Motor neuron (in vitro differentiated cells): ENCODE measurements around the gene DCHS1. TPM values are rescaled to one million over a fixed set of nuclear protein-coding genes. Genes with fewer than 3 reads are reported as not detected.
"Not testable (repeated sequence)": the region's sequence is repeated elsewhere in the genome, so short reads cannot be mapped to it uniquely, and the experiment has no call there.

ENCODE experiments used
- ATAC-seq, 8 experiments: fragments of 200-7000 bp; cut with Tn5 transposase; replicated peaks in 6 of 8; 2 replicates each; pipeline ENCODE4 v1.8.0; 2021; ENCODE audit warnings: mild to moderate bottlenecking in 8 of 8, moderate library complexity in 8 of 8
- H3K27ac ChIP-seq, 2 donors: fragments of 250-450 bp; sonication (Bioruptor Pico); 2 replicates each; pipeline ENCODE4 v1.9.0; 2021; ENCODE audit warnings: antibody characterized with exemption in 2 of 2, mild to moderate bottlenecking in 2 of 2, moderate library complexity in 1 of 2
- H3K4me1 ChIP-seq, 2 donors: fragments of 250-450 bp; sonication (Bioruptor Pico); replicated peaks in 1 of 2; 2 replicates each; pipeline ENCODE4 v1.6.1; 2021; ENCODE audit warnings: antibody characterized with exemption in 2 of 2, mild to moderate bottlenecking in 2 of 2, moderate library complexity in 1 of 2
- H3K4me3 ChIP-seq, 5 donors: fragments of 250-450 bp; sonication (Bioruptor Pico); 2 replicates each; pipeline ENCODE4 v1.9.0; 2021; ENCODE audit warnings: antibody characterized with exemption in 5 of 5, mild to moderate bottlenecking in 5 of 5, moderate library complexity in 4 of 5
- WGBS, 10 experiments: fragments of 450-650 bp; shearing (Covaris generic); methylation state at CpG; one replicate each; pipeline ENCODE4 v1.0.0; 2022; 5-methylcytosine and 5-hydroxymethylcytosine counted together
- in situ Hi-C, 9 experiments: fragments of 400-800 bp; cut with MboI; loops; one replicate each; pipeline ENCODE4 v1.15.0; 2021; ENCODE audit warnings: low sequenced_read_pairs in 9 of 9, low pct_unique_long_range_greater_than_20kb in 2 of 9; ENCODE audit not compliant: unreplicated experiment in 9 of 9
- total RNA-seq, 8 experiments: library from RNA; unstranded; fragments of 300-600 nt; gene quantifications; 2 replicates each; pipeline versions ENCODE4 v1.2.3 to v1.2.4, GENCODE V29; 2022

Gene DCHS1
- 10 to 100 TPM in 5 of 8 experiments, 1 to 10 TPM in 3; 3.9 to 45.4 (median 24.3) TPM for total RNA-seq

- in situ Hi-C loops, result no loop called here
- Histone ChIP-seq H3K27ac (peak within 1 kb of the TSS; percentile 94 to 97), H3K4me3 (peak within 1 kb of the TSS; percentile 76 to 100 (median 88)), H3K4me1 (peaks cover 17 to 35% of the 10 kb centered on the region in 2 donors)
- WGBS, 10 experiments, result 0 to 92% (median 24%) methylated on average over 2 to 16 of the region's 56 CpGs; no CpG with 5 or more reads in 1 of the 10 experiments
- ATAC-seq, result peak; percentile 30 to 72 (median 42)
Measured at GRCh38 chr11:6655790-6656583, at the start of gene DCHS1. TSS of gene DCHS1 (minus strand) at chr11:6655809. CDS start at chr11:6641613, 14,196 bp downstream.

DNA sequence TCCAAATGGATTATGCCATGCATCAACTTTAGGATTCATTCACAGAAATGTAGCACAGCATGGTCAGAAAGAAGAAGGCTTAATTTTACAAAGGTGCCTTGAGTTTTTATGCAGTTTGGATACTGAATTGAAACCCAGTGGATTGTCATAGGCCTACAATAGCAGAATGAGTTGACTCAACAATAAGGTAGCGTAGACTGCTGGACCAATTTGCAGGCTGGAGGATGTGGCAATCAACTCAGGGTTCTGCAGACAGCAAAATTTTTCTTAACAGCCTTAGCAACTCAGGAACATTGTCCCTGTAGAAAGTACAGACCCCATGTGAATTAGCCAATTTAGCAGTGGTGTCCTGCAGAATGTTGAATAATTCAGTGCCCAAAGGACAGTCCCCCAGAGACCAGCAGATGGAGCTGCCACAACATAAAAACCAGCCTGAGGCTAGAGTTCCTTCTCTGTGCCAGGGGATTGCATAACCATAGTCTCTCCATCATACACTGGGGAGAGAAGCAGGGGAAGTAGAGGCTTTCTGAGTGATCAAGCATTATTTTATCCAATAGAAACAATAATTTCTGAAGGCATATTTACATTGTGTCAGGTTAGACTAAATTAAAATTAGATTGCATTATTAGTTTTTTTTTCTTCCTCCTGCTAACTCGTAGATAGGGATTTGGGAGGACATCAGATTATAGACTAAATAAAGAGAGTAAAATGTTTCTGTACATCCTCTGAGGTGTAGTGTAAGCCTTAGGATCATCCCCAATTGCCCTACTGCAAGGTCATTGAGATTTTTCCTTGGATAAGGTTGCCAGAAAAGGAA, 47.8 kb upstream of the DCHS1 start:
- Histone ChIP-seq H3K27ac (no peak overlapping the region), H3K4me3 (no peak overlapping the region), H3K4me1 (peaks cover 0 to 3% of the 10 kb centered on the region in 2 donors)
- ATAC-seq, result peak; percentile 87 to 98 (median 92)
- 56 to 100% (median 83%) methylated on average over 1 to 2 of the region's 2 CpGs; no CpG with 5 or more reads in 3 of the 10 experiments for WGBS, 10 experiments
- in situ Hi-C loops, result no loop called here

- H3K4me1 ChIP-seq, in situ Hi-C loops, H3K27ac ChIP-seq, H3K4me3 ChIP-seq: not testable (repeated sequence)
- peak in 1 of 8 experiments; percentile 16 for ATAC-seq
- 14 to 89% (median 44%) methylated on average over 1 to 3 of the region's 3 CpGs; no CpG with 5 or more reads in 3 of the 10 experiments for WGBS, 10 experiments
Measured at GRCh38 chr11:6701955-6702354, 46.3 kb upstream of the DCHS1 start.

DNA sequence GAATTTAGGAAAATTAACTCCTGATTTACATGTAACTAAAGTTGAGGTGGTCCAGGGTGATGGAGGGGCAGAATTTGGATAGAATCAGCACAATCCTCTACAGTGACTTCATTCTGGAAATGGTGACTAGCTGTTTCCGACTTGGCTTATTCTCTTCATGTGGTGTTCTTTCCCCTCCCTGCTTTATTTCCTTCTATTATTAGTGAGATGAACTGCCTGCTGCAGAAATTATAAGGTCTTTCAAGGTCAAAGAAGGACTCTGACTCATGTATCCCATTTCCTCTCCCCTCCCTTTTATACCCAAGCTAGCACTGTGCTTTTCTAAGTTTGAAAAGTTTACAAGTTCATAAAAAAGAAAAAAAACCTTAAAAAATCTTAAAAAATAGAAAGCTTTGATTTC, 39.8 kb upstream of the DCHS1 start:
- ATAC-seq, result peak in 2 of 8 experiments; percentile 8 to 9
- in situ Hi-C loops, result no loop called here

DNA sequence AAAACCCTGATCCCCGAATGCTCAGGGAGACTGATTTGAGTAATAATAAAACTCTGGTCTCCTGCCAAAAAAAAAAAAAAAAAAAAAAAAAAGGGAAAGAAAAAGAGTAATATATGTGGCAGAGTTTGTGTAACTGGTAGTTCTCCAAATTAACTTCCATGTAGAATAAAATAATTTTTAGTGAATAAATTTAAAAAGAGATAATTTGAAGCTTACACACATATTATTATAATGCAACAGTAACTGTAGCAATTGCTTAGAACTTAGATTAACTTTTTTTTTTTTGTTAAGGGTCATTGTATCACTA, 38.6 kb upstream of the DCHS1 start:
- no peak for ATAC-seq
- 0 to 23% (median 0%) methylated on average over 1 of the region's 1 CpG; no CpG with 5 or more reads in 3 of the 10 experiments for WGBS, 10 experiments
- H3K4me1 ChIP-seq, result no peaks in the 10 kb centered on the region
- in situ Hi-C loops, result no loop called here
- no peak overlapping the region for H3K4me3 ChIP-seq
- H3K27ac ChIP-seq, result no peak overlapping the region

More for the DNA sequence above, 39.8 kb upstream of the DCHS1 start:
- no peaks in the 10 kb centered on the region for H3K4me1 ChIP-seq
- 0 to 100% (median 67%) methylated on average over 1 of the region's 1 CpG; no CpG with 5 or more reads in 4 of the 10 experiments for WGBS, 10 experiments
- no peak overlapping the region for H3K4me3 ChIP-seq
- no peak overlapping the region for H3K27ac ChIP-seq

- 20 to 100% (median 80%) methylated on average over 1 of the region's 1 CpG; no CpG with 5 or more reads in 4 of the 10 experiments for WGBS, 10 experiments
- no peak overlapping the region for H3K27ac ChIP-seq
Measured at GRCh38 chr11:6693342-6694228, 38.0 kb upstream of the DCHS1 start.

GRCh38 chr11:6692128-6692527, 36.5 kb upstream of the DCHS1 start:
- Histone ChIP-seq H3K4me3 (no peak overlapping the region), H3K27ac (no peak overlapping the region), H3K4me1 (no peaks in the 10 kb centered on the region)
- no peak for ATAC-seq
- in situ Hi-C loops, result no loop called here

More at GRCh38 chr11:6693342-6694228, 38.0 kb upstream of the DCHS1 start:
- Histone ChIP-seq H3K4me3 (no peak overlapping the region), H3K4me1 (no peaks in the 10 kb centered on the region)
- in situ Hi-C loops, result no loop called here
- ATAC-seq, result peak in 3 of 8 experiments; percentile 80 to 93 (median 86)

DNA sequence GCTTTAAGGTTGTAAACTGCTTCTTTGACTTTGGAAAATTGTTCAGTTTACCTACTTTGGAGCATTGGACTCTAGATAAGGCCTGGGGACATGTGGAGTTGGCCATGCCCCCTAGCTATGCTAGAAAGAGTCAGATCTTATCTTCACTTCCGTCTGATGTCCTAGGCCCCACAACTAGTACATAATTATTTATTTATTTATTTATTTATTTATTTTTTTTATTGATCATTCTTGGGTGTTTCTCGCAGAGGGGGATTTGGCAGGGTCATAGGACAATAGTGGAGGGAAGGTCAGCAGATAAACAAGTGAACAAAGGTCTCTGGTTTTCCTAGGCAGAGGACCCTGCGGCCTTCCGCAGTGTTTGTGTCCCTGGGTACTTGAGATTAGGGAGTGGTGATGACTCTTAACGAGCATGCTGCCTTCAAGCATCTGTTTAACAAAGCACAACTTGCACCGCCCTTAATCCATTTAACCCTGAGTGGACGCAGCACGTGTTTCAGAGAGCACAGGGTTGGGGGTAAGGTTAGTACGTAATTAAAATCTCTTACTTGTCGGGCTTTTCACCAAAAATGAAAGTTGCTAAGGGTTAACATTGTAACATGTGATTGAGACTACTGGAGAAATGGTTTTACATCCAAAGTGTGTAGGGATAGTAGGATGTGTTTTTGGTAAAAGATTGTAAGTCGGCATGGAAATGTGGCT, 35.0 kb upstream of the DCHS1 start:
- 0 to 100% (median 63%) methylated on average over 1 to 6 of the region's 11 CpGs; no CpG with 5 or more reads in 2 of the 10 experiments for WGBS, 10 experiments
- H3K4me3 ChIP-seq, H3K4me1 ChIP-seq, H3K27ac ChIP-seq, in situ Hi-C loops: not testable (repeated sequence)
- ATAC-seq, result peak in 2 of 8 experiments; percentile 12 to 20

DNA sequence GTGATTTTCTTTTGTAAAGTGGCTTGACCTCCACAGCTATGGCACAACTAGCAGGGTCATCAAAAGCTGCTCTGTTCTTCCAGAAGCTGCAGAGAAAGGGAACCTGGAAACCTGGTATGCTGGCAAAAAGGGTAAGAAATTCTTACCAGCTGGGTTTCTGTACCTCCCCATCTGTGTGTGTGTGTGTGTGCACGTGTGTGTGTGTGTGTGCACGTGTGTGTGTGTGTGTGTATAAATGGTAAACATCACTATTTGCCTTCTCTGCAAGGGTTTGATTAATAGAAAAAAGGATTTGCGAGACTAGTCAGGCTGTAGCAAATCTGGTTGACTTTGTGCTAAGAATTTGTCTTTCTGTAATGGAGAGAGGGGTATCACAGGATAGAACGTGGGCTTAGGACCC, 32.3 kb upstream of the DCHS1 start:
- in situ Hi-C loops, result no loop called here
- no peak for ATAC-seq
- WGBS, 10 experiments, result 48 to 100% (median 77%) methylated on average over 1 to 4 of the region's 4 CpGs; no CpG with 5 or more reads in 3 of the 10 experiments
- Histone ChIP-seq H3K4me3 (no peak overlapping the region), H3K27ac (no peak overlapping the region), H3K4me1 (peaks cover 0 to 6% of the 10 kb centered on the region in 2 donors)

- ATAC-seq, result peak in 1 of 8 experiments; percentile 12
- Histone ChIP-seq H3K27ac (no peak overlapping the region), H3K4me1 (peaks cover 9 to 17% of the 10 kb centered on the region in 2 donors), H3K4me3 (no peak overlapping the region)
- in situ Hi-C loops, result no loop called here
Measured at GRCh38 chr11:6686006-6686405, 30.4 kb upstream of the DCHS1 start.

- Histone ChIP-seq H3K4me3 (peak overlapping the region in 3 of 5 donors; percentile 84 to 96 (median 92)), H3K27ac (peak overlapping the region; percentile 76 to 83), H3K4me1 (peaks cover 9 to 19% of the 10 kb centered on the region in 2 donors)
- 33 to 100% (median 80%) methylated on average over 1 to 5 of the region's 14 CpGs; no CpG with 5 or more reads in 1 of the 10 experiments for WGBS, 10 experiments
- in situ Hi-C loops, ATAC-seq: not testable (repeated sequence)
Measured at GRCh38 chr11:6684068-6684467, 28.5 kb upstream of the DCHS1 start.
